Astrocyte of the cerebellum (primary cell): ENCODE measurements around the gene IMPACT.

Source experiments
- DNase-seq: peaks from one replicate; pipeline ENCODE4 v3.0.0-alpha.2; 2011; ENCODE audit warnings: low read depth
- H3K4me3 ChIP-seq: 2 replicates; pipeline ENCODE4 v1.5.1; 2011; ENCODE audit warnings: mild to moderate bottlenecking, low read depth, low read length, moderate library complexity
- in situ Hi-C: cut with HindIII; loops from 2 replicates; pipeline ENCODE4 v1.10.0; 2017; ENCODE audit warnings: low sequenced_read_pairs
- TF ChIP-seq, protein P1 (sequence below): IDR thresholded peaks from 2 replicates; pipeline ENCODE4 v1.5.1; 2012; ENCODE audit warnings: low read length, low read depth, moderate library complexity, mild to moderate bottlenecking; ENCODE audit errors: missing control alignments

The IMPACT gene, protein sequence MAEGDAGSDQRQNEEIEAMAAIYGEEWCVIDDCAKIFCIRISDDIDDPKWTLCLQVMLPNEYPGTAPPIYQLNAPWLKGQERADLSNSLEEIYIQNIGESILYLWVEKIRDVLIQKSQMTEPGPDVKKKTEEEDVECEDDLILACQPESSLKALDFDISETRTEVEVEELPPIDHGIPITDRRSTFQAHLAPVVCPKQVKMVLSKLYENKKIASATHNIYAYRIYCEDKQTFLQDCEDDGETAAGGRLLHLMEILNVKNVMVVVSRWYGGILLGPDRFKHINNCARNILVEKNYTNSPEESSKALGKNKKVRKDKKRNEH

DNA sequence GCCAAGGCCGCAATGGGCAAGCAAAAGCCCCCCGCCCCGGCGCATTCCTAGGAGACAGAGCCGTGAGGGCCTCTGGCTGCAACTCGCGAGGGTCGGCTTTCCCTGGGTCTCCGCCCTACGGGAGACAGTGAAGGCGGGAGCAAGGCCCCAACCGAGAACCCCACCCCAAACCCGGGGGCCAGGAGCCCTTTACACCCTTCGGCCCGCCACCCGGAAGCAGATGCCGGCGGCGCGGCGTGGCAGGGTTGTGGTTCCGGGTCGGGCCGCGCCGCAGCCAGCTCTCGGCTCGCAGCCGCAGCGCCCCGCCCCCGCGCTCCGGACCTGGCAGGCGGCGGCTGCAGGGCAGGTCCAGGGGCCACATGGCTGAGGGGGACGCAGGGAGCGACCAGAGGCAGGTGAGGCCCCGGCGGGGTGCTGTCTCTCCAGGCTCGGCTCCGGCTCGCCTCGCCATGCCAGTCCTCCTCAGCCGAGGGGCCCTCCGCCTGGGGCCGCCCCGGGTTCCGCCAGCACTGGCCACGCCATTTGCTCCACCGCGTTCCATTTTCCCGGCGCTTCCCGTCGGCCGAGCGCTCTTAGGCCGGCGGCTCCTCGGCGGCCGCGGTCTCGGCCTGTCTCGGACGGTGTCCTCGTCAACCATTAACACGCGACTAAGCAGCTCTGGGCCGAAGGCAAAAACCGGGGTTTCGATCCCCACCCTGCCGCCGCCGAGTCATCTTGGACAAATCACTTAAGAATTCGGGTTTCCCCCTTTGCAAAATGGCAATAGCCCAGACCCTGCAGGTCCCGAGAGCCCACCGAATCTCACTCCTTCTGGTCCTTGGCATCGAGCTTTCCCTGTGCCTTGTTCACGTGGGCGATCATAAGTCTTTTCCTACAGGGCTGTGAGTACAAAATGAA, at the start of gene IMPACT:
IMPACT (plus strand) TSS at position 273 of the 897 bp plus-strand sequence; CDS start at position 360, 87 bp downstream.
- in situ Hi-C loops = no loop called here
- peak within 1 kb of the TSS; percentile 69 for H3K4me3 ChIP-seq
- TF ChIP-seq, protein P1, sequence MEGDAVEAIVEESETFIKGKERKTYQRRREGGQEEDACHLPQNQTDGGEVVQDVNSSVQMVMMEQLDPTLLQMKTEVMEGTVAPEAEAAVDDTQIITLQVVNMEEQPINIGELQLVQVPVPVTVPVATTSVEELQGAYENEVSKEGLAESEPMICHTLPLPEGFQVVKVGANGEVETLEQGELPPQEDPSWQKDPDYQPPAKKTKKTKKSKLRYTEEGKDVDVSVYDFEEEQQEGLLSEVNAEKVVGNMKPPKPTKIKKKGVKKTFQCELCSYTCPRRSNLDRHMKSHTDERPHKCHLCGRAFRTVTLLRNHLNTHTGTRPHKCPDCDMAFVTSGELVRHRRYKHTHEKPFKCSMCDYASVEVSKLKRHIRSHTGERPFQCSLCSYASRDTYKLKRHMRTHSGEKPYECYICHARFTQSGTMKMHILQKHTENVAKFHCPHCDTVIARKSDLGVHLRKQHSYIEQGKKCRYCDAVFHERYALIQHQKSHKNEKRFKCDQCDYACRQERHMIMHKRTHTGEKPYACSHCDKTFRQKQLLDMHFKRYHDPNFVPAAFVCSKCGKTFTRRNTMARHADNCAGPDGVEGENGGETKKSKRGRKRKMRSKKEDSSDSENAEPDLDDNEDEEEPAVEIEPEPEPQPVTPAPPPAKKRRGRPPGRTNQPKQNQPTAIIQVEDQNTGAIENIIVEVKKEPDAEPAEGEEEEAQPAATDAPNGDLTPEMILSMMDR = no peak
- peak; percentile 20 for DNase-seq

DNA sequence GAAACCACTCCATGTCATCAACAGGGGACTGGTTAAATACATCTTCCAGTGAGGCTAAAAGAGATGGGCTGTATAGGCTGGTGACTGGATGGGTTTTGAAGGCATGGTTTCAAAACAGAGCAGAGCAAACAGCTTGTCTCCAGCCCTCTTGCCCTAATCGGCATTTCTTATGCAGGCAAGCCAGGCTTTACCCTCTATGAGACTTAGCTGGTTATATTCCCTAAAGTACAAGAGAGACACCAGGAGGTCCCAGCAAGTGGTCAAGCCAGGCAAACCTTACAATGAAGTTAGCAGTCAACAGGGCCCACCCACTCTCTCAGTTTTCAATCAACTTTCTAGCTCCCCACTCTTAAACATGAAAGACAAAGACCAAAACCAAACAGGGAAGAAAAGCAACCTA, 47.9 kb upstream of the IMPACT start:
- no peak overlapping the region for H3K4me3 ChIP-seq
- DNase-seq = no peak
- in situ Hi-C loops = no loop called here
- TF ChIP-seq, protein P1 = no peak

DNA sequence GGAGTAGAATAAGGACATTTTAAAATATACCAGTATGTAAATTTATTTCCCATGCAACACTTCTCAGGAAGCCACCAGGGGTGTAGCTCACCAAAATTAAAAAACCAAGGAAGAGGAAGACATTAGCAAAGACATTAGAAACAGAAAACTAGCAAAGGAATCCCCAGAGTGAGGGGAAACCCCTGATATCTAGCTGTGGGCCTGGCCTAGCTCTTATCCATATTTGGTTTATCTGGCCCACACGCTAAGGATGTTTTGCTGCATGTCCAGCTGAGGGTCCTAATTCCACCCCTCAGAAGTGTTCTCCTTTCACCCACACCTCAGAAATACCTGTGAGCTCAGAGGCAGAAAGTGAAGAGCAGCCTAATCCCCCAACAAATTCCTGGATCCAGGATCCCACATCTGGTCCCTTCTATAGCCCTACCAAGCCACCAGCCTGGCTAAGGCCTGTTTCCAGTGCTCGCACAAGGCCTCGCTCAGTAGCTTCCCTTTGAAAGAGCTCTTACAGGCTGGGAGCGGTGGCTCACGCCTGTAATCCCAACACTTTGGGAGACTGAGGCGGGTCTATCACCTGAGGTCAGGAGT, 46.2 kb upstream of the IMPACT start:
- no peak overlapping the region for H3K4me3 ChIP-seq
- no peak for DNase-seq
- TF ChIP-seq, protein P1 = no peak
- in situ Hi-C loops = loop anchor here (5.0 kb wide), 1 partner anchor 42 kb away; no protein-coding TSS in a partner anchor

DNA sequence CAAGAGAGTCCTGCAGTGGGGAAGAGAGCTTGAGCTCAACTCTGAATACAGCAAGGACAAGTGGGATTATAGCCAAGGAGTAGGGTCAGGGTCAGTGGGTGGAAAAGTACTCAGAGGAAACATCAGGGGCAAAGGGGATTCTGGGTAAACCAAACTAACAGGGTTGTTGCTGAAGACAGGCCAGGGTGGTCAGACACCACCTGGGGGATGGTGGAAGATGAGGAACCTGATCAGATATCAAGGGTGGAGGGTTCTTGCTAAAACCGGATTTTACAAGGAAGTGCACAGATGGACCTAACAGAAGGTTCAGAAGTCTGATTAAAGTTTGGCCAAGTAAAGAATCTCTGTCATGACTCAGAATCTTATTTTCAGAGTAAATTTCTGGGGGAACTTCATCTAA, 45.3 kb upstream of the IMPACT start:
- TF ChIP-seq, protein P1 = no peak
- no peak overlapping the region for H3K4me3 ChIP-seq
- DNase-seq = no peak
- in situ Hi-C loops = loop anchor here (5.0 kb wide), 1 partner anchor 41 kb away; no protein-coding TSS in a partner anchor

DNA sequence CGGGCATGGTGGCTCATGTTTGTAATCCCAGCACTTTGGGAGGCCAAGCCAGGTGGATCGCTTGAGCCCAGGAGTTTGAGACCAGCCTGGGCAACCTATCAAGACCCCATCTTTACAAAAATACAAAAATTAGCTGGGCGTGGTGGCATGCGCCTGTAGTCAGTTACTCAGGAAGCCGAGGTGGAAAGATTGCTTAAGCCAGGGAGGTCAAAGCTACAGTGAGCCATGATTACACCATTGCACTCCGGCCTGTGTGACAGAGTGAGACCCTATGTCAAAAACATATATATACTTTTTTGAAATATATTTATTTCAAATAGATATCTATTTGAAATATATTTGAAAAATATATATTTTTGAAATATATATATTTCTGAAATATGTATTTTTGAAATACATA, 39.8 kb upstream of the IMPACT start:
- DNase-seq = no peak
- H3K4me3 ChIP-seq = no peak overlapping the region
- TF ChIP-seq, protein P1 = no peak
- in situ Hi-C loops = no loop called here

DNA sequence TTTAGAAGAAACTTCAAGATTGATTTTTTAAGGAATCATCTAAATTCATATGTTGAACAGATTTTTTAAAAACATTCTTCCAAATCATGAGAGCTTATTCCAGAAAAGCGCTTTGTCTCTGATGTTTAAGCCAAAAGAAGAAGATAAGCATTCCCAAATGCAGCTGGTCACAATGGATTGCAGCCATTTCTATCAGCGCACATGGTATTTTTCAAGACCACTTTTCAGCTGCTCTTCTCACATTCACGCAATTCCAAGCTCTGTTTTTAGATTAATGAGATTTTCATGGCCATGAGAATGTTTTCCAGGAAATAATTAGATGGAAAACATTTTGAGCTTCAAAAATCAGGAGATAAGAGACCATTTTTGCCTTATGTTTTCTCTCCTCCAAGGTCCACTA, 37.5 kb upstream of the IMPACT start:
- DNase-seq = no peak
- H3K4me3 ChIP-seq = no peak overlapping the region
- TF ChIP-seq, protein P1 = no peak
- in situ Hi-C loops = no loop called here
